NCI-H226 (cell line): ENCODE results near the gene FLOT1.
"Not testable (repeated sequence)": the region's sequence is repeated elsewhere in the genome, so short reads cannot be mapped to it uniquely, and the experiment has no call there.

Experiments used
- DNase-seq: peaks from one replicate; pipeline ENCODE4 v3.0.0-alpha.2; 2015

FLOT1 gene

GRCh38 chr6:30766461-30767157, 24.1 kb upstream of the FLOT1 start:
- DNase-seq, result no peak

GRCh38 chr6:30765495-30765894, 23.0 kb upstream of the FLOT1 start:
- DNase-seq, result not testable (repeated sequence)

- DNase-seq, result not testable (repeated sequence)
Observed at GRCh38 chr6:30764490-30765043, 22.1 kb upstream of the FLOT1 start.

GRCh38 chr6:30763618-30764489, 21.4 kb upstream of the FLOT1 start:
- no peak for DNase-seq

DNA sequence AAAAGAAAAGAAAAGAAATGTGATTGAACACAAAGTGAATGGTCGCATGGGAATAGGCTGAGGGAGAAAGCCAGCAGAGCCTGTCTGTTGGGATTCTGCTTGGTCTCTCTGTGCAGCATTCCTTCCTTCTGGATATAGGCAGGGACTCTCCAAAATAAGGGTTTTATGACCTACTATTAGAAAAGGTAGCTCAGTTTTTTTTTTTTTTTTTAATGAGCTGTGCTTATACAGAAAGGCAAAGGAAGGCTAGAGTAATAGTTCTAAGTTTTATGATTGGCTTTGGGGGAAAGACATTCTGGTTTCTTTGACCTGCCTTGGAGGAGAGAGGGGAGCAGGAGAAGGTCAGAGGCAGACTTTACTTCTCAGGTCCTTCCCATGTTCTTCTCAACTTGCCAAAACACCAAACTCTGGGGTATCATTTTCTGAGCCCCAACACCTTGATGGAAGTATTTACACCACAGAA, 20.7 kb upstream of the FLOT1 start:
- DNase-seq, result no peak

DNA sequence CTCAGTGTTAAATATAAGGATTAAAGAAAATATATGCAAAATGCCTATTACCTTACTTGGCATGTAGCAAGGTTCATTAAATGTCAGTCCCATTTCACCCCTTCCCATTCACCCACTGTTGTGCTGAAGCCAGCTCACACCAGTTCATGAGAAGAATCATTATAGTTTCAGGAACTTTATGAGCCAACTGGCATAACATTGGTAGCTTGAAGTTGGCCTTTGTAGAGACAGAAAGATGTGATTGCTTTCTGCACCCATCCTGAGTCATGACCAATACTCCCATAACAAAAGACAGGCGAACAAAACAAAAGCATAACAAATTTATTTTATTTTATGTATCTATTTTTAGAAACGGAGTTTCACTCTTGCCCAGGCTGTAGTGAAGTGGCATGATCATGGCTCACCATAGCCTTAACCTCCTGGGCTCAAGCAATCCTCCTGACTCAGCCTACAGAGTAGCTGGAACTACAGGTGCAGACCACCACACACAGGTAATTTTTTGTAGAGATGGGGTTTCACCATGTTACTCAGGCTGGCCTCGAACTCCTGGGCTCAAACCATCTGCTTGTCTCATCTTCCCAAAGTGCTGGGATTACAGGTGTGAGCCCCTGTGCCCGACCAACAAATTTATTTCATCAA, 19.4 kb upstream of the FLOT1 start:
- DNase-seq, result no peak

DNA sequence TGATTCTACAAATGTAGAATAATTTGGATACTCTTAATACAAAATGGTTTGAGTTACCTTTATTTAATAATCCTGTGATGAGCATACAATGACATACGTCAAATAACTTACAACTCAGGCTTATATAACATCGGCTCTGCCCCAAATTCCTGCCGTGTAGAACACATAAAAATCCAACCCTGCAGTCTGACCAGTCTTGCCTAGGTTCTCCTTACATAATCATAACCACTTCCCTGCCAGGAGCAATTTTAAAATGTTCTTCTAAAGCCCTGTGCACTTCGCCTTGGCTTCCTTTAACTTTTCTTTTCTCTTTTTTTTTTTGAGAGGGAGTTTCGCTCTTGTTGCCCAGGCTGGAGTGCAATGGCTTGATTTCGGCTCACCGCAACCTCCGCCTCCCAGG, 18.1 kb upstream of the FLOT1 start:
- peak; percentile 25 for DNase-seq

GRCh38 chr6:30759575-30760239, 17.2 kb upstream of the FLOT1 start:
- peak; percentile 96 for DNase-seq

DNA sequence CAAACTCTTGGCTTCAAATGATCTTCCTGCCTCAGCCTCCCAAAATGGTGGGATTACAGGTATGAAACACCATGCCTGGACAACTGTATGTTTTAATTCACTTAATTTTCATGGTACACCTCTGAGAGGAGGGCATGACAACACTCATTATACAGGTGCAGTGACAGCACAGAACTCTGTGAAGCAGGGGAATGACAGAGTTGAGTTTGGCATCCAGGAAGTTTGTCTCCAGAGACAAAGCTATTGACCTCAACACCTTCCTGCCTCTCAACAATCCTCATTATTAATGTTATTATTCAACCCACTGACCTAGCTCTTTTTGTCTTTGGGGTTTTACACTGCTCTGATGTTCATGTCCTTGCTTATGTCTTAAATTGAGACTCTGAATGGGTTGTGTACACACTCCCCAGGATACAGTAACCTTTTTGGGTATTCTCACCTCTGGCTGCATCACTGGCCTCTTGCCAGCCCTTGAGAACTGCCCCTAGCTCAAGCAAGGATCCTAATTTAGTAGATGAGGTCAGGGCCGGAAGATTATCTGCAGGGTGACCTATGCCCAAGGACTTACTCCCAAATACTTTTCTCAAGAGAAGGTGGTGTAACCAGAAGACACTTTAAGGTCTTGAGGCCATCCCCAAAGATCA, 14.9 kb upstream of the FLOT1 start:
- no peak for DNase-seq

GRCh38 chr6:30756405-30757003, 14.0 kb upstream of the FLOT1 start:
- not testable (repeated sequence) for DNase-seq

DNA sequence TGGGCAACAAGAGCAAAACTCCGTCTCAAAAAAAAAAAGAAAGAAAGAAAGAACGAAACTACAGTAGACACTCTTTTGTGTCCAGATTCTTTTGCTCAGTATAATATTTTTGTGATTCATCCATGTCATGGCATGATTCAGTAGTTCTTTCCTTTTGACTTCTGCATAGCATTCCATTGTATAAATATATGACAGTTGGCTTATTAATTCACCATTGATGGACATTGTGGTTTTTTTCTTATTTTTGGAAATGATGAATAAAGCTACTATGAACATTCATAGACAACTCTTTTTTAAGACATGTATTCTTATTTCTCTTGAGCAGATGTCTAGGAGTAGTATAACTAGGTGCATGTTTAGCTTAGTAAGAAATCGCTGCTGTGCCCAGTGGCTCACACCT, 12.1 kb upstream of the FLOT1 start:
- no peak for DNase-seq

DNA sequence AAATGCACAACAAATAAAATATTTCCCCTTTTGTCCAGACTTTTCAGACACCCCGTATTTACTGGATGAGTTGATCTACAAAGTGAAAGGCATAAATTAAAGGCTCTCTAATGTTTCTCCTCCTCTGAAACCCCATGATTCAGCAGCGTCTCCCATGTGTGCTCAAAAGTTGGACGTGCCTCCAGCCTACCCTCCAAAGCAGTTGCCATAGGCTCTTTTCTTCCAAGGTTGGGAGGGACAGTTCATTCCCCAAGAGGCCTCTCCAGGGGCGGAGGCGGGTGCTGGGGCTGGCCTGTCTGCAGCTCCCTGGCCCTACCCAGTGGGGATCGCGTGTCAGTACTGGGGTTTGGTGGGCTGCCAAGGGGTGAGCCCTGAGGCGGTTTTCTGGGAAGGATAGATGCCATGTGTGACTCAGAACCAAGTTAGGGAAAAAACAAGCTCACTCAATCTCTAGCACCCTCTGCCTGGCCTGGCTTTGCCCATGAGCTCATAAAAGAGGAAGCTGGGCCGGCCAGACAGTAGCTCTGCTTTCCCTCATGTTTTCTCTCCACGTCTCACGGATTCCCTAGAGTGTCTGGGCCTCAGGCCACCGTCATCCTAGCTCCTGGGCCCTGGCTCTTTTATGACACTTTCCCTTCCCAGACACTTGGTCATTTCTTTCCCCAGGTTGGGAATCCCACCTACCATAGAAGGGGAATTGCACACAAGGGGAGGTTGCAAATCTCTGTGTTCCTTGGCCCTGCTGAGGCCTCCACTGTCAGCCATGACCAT, 9.9 kb upstream of the FLOT1 start:
- DNase-seq, result peak; percentile 99

DNA sequence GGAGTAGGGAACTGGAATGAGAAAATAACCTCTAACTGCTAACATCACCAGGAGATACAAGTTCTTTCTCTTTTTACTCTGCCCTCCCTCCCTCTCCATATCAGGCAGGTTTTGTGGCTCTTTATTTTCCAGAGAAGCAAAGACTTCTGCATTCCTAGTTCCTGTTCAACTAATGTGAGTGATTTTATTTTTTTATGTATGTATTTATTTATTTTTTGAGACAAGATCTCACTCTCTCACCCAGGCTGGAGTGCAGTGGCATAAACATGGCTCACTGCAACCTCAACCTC, 7.8 kb upstream of the FLOT1 start:
- DNase-seq, result no peak

- DNase-seq, result no peak
Observed at GRCh38 chr6:30749554-30750378, 7.3 kb upstream of the FLOT1 start.

- DNase-seq, result peak; percentile 53
Observed at GRCh38 chr6:30748851-30749540, 6.5 kb upstream of the FLOT1 start.

GRCh38 chr6:30747902-30748769, 5.6 kb upstream of the FLOT1 start:
- no peak for DNase-seq

- no peak for DNase-seq
Observed at GRCh38 chr6:30747300-30747687, 4.8 kb upstream of the FLOT1 start.

DNA sequence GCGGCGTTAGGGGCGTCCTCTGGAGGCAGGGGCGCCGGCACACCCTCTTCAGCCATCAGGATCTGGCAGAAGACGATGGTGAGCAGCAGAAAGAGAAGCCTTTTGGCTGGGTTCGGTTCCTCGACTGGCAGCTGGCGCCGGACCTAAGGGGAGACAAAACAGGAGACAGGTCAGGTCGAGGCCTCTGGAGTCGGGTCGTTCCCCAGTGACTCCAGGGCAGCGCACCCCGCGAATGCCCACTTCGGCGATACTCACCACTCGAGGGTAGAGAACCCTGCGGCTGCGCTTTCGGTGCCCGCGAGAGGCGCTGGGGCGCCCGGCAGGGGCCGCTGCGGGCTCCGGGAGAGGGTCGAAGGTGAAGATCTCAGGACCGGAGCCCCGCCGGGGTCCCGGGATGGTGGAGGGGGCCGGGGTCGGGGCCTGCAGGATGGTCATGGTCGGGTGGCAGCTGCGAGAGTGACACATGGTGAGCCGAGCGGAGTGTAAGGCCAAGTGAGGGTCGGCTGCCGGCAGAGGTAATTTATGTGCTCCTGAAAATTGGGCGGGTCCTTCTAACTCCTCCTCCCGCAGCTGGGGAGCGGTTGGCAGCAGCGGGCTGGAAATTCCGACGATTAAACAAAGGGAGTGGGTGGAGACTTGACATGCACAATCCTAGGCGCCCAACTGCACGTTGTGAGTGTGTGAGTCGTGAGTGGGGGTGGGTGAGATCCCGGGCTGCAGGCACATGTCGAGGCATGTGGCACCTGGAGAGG, 1.7 kb upstream of the FLOT1 start, which contains the start of gene IER3:
Gene IER3 (minus strand): TSS at position 494 of the 752 bp plus-strand sequence. CDS start 29 bp downstream, at position 465.
- DNase-seq, result peak; percentile 78
